ENCODE measurements around the gene SMAP1. TPM values are rescaled to one million over a fixed set of nuclear protein-coding genes. Genes with fewer than 3 reads are reported as not detected.
"Not testable (repeated sequence)": the region's sequence is repeated elsewhere in the genome, so short reads cannot be mapped to it uniquely, and the experiment has no call there.

The SMAP1 gene
- total and polyA plus RNA-seq, 2 experiments from 2014 or later = 18.4 to 20.1 TPM

GRCh38 chr6:70753870-70754380 lies 86.2 kb downstream of the SMAP1 start:
- Histone ChIP-seq H2AFZ (no peak overlapping the region), H3K4me2 (ENCODE audit: unreplicated experiment) (no peak overlapping the region), H3K36me3 (ENCODE audit: low read depth) (peaks cover 14% of the 10 kb centered on the region), H3K27ac (no peak overlapping the region), H3K4me3 (no peak overlapping the region), H3K79me2 (ENCODE audit: insufficient read depth) (no peaks in the 10 kb centered on the region), H3K4me1 (ENCODE audit: insufficient read depth) (no peaks in the 10 kb centered on the region), H3K9ac (no peak overlapping the region), H3K9me3 (ENCODE audit: low read depth) (no peaks in the 10 kb centered on the region), H3F3A (ENCODE audit: insufficient read depth) (no peaks in the 10 kb centered on the region), H3K27me3 (replicated peaks; ENCODE audit: insufficient read depth) (no peaks in the 10 kb centered on the region), H4K20me1 (ENCODE audit: insufficient read depth) (peaks cover 4% of the 10 kb centered on the region), H3K9me2 (ENCODE audit: insufficient read depth) (no peaks in the 10 kb centered on the region; the same call in 1 of the 2 replicates)
- WGBS, 2 experiments (ENCODE audit: low coverage in 1 of 2, low lambda C conversion rate in 2 of 2, missing lambda C conversion rate in 2 of 2) = 54 to 55% methylated on average over 1 of the region's 1 CpG
- DNase-seq = no peak
- TF ChIP-seq EZH2 (IDR thresholded peaks at IDR 0.05; ENCODE audit: insufficient read depth, poor library complexity, severe bottlenecking) = no peak
- in situ Hi-C loops (cut with MboI) = no loop called here

- Histone ChIP-seq H3K9me3 (ENCODE audit: low read depth) (no peaks in the 10 kb centered on the region), H2AFZ (no peak overlapping the region), H3K27ac (no peak overlapping the region), H3F3A (ENCODE audit: insufficient read depth) (no peaks in the 10 kb centered on the region), H3K9ac (no peak overlapping the region), H4K20me1 (ENCODE audit: insufficient read depth) (no peaks in the 10 kb centered on the region), H3K79me2 (ENCODE audit: insufficient read depth) (no peaks in the 10 kb centered on the region), H3K4me3 (no peak overlapping the region), H3K36me3 (ENCODE audit: low read depth) (peaks cover 14% of the 10 kb centered on the region), H3K27me3 (replicated peaks; ENCODE audit: insufficient read depth) (no peaks in the 10 kb centered on the region), H3K9me2 (ENCODE audit: insufficient read depth) (no peaks in the 10 kb centered on the region; the same call in 1 of the 2 replicates), H3K4me1 (ENCODE audit: insufficient read depth) (no peaks in the 10 kb centered on the region), H3K4me2 (ENCODE audit: unreplicated experiment) (no peak overlapping the region)
- DNase-seq = no peak
- TF ChIP-seq EZH2 (IDR thresholded peaks at IDR 0.05; ENCODE audit: insufficient read depth, poor library complexity, severe bottlenecking) = no peak
- TF ChIP-seq EZH2phosphoT487 (IDR thresholded peaks at IDR 0.05; ENCODE audit: insufficient read depth, low read depth) = no peak
- WGBS, 2 experiments (ENCODE audit: low coverage in 1 of 2, low lambda C conversion rate in 2 of 2, missing lambda C conversion rate in 2 of 2) = 50 to 71% methylated on average over 1 of the region's 1 CpG
- in situ Hi-C loops (cut with MboI) = no loop called here
Observed at GRCh38 chr6:70758883-70759282, 91.2 kb downstream of the SMAP1 start.

- Histone ChIP-seq H4K20me1 (ENCODE audit: insufficient read depth) (no peaks in the 10 kb centered on the region), H3K4me1 (ENCODE audit: insufficient read depth) (no peaks in the 10 kb centered on the region), H3F3A (ENCODE audit: insufficient read depth) (no peaks in the 10 kb centered on the region), H3K4me3 (no peak overlapping the region), H3K9me3 (ENCODE audit: low read depth) (no peaks in the 10 kb centered on the region), H3K9me2 (ENCODE audit: insufficient read depth) (no peaks in the 10 kb centered on the region), H3K27ac (no peak overlapping the region), H3K9ac (no peak overlapping the region), H3K79me2 (ENCODE audit: insufficient read depth) (no peaks in the 10 kb centered on the region), H3K27me3 (replicated peaks; ENCODE audit: insufficient read depth) (no peaks in the 10 kb centered on the region), H2AFZ (no peak overlapping the region), H3K36me3 (ENCODE audit: low read depth) (0 out of 2 replicates have a peak, but pooled peaks cover 3% of the 10 kb centered on the region), H3K4me2 (ENCODE audit: unreplicated experiment) (no peak overlapping the region)
- TF ChIP-seq EZH2 (IDR thresholded peaks at IDR 0.05; ENCODE audit: insufficient read depth, poor library complexity, severe bottlenecking) (no peak), EZH2phosphoT487 (IDR thresholded peaks at IDR 0.05; ENCODE audit: insufficient read depth, low read depth) (no peak)
- 58 to 69% methylated on average over 4 of the region's 4 CpGs for WGBS, 2 experiments (ENCODE audit: low coverage in 1 of 2, low lambda C conversion rate in 2 of 2, missing lambda C conversion rate in 2 of 2)
- in situ Hi-C loops (cut with MboI) = no loop called here
- peak; percentile 27 for DNase-seq
Observed at GRCh38 chr6:70763754-70764510, 96.2 kb downstream of the SMAP1 start.

- Histone ChIP-seq H3K4me3 (no peak overlapping the region), H3F3A (ENCODE audit: insufficient read depth) (no peaks in the 10 kb centered on the region), H3K9me2 (ENCODE audit: insufficient read depth) (no peaks in the 10 kb centered on the region), H3K9me3 (ENCODE audit: low read depth) (no peaks in the 10 kb centered on the region), H3K79me2 (ENCODE audit: insufficient read depth) (no peaks in the 10 kb centered on the region), H3K4me2 (ENCODE audit: unreplicated experiment) (no peak overlapping the region), H3K27me3 (replicated peaks; ENCODE audit: insufficient read depth) (no peaks in the 10 kb centered on the region), H2AFZ (no peak overlapping the region), H3K4me1 (ENCODE audit: insufficient read depth) (no peaks in the 10 kb centered on the region), H4K20me1 (ENCODE audit: insufficient read depth) (no peaks in the 10 kb centered on the region), H3K9ac (no peak overlapping the region), H3K27ac (no peak overlapping the region), H3K36me3 (ENCODE audit: low read depth) (0 out of 2 replicates have a peak, but pooled peaks cover 3% of the 10 kb centered on the region)
- no peak for TF ChIP-seq EZH2 (IDR thresholded peaks at IDR 0.05; ENCODE audit: insufficient read depth, poor library complexity, severe bottlenecking)
- TF ChIP-seq EZH2phosphoT487 (IDR thresholded peaks at IDR 0.05; ENCODE audit: insufficient read depth, low read depth) = no peak
- DNase-seq = no peak
- WGBS, 2 experiments (ENCODE audit: low coverage in 1 of 2, low lambda C conversion rate in 2 of 2, missing lambda C conversion rate in 2 of 2) = 89 to 92% methylated on average over 4 of the region's 4 CpGs
- in situ Hi-C loops (cut with MboI) = no loop called here
Observed at GRCh38 chr6:70764706-70765105, 97.0 kb downstream of the SMAP1 start.

GRCh38 chr6:70771351-70771750 lies 103.7 kb downstream of the SMAP1 start:
- H4K20me1 ChIP-seq (ENCODE audit: insufficient read depth); H3K9me3 ChIP-seq (ENCODE audit: low read depth); H2AFZ ChIP-seq; H3K4me1 ChIP-seq (ENCODE audit: insufficient read depth); H3K4me2 ChIP-seq (ENCODE audit: unreplicated experiment); H3F3A ChIP-seq (ENCODE audit: insufficient read depth); H3K36me3 ChIP-seq (ENCODE audit: low read depth); H3K9me2 ChIP-seq (ENCODE audit: insufficient read depth); DNase-seq; in situ Hi-C loops (cut with MboI); H3K9ac ChIP-seq; H3K27ac ChIP-seq; H3K27me3 ChIP-seq (replicated peaks; ENCODE audit: insufficient read depth); H3K4me3 ChIP-seq; H3K79me2 ChIP-seq (ENCODE audit: insufficient read depth): not testable (repeated sequence)
- WGBS, 2 experiments (ENCODE audit: low coverage in 1 of 2, low lambda C conversion rate in 2 of 2, missing lambda C conversion rate in 2 of 2) = 93% methylated on average over 19 of the region's 19 CpGs

Measured in GM23248 (cell line).